DMS53 treated with DMSO at 0.1 percent for 48 hours (cell line): Measurements from ENCODE around the gene DAB2IP.
"Not testable (repeated sequence)": the region's sequence is repeated elsewhere in the genome, so short reads cannot be mapped to it uniquely, and the experiment has no call there.

Experiments
- DNase-seq: peaks from one replicate; lab custom pipeline; 2025; ENCODE audit not compliant: unreplicated experiment; lab: John Stamatoyannopoulos, UW

Gene DAB2IP

GRCh38 chr9:121651295-121652020, at the start of gene DAB2IP:
Gene DAB2IP, plus strand, starts transcription at chr9:121651634. Its CDS starts 142 bp downstream, at chr9:121651776.
- no peak for DNase-seq

- DNase-seq = no peak
Observed at GRCh38 chr9:121603028-121603427, 48.4 kb upstream of the DAB2IP start.

- DNase-seq = peak; percentile 16
Observed at GRCh38 chr9:121604242-121604641, 47.2 kb upstream of the DAB2IP start.

GRCh38 chr9:121604654-121605053, 46.8 kb upstream of the DAB2IP start:
- DNase-seq = no peak

- no peak for DNase-seq
Observed at GRCh38 chr9:121607434-121608167, 43.8 kb upstream of the DAB2IP start.

GRCh38 chr9:121608168-121608853, 43.1 kb upstream of the DAB2IP start:
- DNase-seq = no peak

DNA sequence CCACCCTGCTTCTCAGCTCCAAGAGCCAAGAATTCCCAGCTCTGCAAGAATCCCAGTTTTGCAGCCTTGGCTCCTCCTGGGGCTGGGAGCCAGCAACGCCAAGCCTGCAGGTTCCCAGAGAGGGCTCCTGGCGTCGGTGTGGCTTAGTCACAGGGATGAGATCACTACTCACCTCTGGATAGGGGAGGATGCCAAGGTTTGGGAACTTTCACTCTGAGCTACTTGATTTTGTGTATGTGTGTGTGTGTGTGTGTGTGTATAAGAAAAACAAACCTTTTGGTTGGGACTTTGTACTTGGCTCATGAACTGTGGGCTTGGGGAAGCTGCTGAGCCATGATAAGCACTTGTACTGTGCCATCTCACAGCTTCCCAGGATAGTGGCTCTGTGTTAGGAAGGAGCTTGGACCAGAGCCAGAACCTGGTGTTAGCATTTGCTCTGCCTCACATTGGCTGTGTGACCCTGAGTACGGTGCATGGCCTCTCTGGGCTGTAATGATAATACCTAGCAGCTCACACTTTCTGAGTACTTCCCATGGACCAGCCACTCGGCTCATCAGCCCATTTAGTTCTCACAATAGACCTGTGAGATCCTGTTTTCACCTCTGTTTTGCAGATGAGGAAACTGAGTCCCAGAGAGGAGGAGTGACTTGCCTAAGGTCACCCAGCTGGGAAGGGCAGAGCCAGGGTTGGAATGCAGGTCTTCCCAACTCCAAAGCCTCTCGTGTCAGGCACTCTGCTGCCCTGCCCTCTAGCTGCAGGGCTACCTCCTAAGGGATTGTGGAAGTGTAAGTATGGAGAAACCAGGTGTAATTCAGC, 41.4 kb upstream of the DAB2IP start:
- DNase-seq = no peak

DNA sequence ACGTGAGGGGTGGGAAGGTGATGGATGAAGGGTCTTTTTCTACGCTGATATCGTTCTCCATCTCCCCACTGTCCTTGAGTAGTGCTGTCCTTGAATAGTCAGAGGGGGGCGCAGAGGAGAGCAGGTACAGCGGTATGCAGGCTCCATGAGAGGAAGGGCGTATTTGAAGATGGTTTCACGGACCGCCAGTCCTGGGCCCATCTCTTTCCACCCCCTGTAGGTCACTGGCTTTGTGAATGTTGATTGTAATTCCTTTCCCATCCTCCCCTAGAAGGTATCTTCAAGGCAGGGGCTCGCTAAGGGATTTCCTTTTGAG, 40.8 kb upstream of the DAB2IP start:
- DNase-seq = no peak

- DNase-seq = no peak
Observed at GRCh38 chr9:121612511-121612998, 38.9 kb upstream of the DAB2IP start.

- no peak for DNase-seq
Observed at GRCh38 chr9:121613009-121613752, 38.3 kb upstream of the DAB2IP start.

- no peak for DNase-seq
Observed at GRCh38 chr9:121616123-121616755, 35.2 kb upstream of the DAB2IP start.

GRCh38 chr9:121618504-121618903, 32.9 kb upstream of the DAB2IP start:
- no peak for DNase-seq

GRCh38 chr9:121618910-121619309, 32.5 kb upstream of the DAB2IP start:
- not testable (repeated sequence) for DNase-seq

DNA sequence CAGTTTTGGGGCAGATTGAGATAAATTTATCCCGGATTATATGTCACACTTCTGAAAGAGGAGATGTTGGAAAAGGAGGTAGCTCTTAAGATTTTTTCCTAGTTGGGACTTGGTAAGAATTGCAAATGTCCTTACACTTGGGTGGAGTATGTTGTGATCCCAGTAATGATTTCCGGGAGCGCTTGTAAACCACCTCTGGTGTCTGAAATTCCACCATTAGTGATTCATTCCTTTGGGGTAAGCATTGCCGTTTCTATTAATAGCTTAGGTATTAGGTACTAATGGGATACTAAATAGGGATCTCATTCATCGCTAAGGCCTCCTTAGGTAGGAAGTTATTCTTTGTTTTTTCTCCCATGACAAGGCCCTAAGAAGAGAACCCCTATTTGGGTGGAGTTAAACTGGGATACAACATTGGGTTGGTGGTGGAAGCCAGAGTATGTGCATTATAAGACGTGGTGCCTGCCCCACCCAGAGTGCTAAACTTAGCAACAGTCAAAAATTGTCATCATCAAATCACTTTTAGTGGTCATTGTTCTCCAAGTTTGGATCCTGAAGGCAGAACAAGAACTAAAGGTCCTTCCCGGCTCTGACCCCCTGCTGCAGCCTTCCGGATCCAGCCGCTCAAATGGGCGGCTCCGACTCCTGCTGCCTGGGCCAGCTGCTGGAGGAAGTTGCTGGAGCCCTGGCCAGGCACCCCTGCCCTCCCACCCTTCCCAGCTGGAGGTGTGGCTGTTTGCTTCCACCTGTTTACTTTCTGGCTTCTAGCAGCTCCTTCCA, 31.7 kb upstream of the DAB2IP start:
- DNase-seq = no peak

GRCh38 chr9:121620325-121620673, 31.1 kb upstream of the DAB2IP start:
- no peak for DNase-seq

DNA sequence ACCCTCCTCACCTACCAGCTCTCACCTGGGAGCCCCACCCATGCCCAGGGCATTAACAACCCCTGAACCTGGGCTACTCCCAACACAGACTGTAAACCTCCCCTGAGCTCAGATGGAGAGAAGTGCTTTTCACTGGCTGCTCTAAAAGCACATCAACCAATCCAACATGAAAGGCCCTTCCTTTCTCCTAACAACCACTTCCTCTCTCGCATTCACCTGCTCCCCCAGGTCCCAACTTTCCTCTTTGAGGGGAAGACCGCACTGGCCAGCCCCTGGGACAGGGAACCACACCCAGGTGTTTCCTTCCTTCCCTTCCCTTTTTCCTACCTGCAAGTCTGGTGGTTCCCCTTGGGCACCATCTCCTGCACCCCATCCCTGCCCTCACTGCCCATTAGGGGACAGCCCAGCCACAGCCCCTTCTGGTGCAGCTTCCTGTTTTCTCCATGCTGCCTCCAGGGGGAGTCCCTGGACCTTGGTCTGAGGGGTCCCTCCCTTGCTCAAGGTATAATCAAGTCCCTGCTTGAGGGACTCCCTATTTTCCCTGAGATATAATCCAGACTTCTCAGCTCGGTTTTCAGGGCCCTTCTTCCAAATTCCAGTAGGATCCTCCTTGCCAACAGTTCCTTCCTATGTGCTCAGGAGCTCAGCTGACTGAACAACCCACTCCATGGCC, 30.5 kb upstream of the DAB2IP start:
- no peak for DNase-seq

DNA sequence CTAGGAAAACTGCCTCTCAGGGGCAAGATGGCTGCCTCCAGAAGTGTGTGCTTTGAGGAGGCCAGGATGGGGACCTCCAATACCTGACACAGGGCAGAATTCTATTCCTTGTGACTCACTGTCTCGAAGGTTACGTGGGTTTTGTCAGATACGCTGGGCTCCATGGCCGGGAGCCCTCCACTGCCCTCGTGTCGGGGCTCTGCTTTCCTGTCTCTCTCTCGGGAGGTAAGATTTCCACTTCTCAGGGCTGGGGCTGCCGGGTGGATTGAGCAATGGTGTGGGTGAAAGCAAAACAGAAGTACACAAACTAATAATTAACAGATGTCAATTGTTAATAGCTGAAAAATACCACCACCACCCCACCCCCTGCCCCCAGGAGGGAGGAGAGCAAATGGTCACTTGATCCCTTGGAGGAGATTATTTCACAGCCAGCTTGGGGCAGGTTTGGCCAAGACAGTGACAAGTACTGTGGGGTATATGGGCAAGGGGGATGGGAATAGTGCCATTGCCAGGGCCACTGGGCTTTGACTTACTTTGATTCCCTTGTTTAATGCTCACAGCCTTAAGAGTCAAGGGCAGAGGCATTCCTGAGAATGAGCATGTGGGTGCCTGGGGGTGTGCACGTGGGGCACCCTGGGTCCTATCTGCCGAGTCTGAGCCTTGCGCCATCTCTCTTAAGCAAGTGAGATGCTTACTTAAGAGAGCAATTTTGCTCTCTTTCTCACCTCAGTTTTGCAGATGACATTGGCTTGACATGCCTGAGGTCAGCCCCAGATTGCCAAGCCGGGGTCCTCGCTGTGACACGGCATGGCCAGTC, 28.8 kb upstream of the DAB2IP start:
- DNase-seq = no peak

GRCh38 chr9:121623430-121623829, 28.0 kb upstream of the DAB2IP start:
- not testable (repeated sequence) for DNase-seq
